Astrocyte of the hippocampus (primary cell): ENCODE results near the gene MIA3.
"Not testable (repeated sequence)": the region's sequence is repeated elsewhere in the genome, so short reads cannot be mapped to it uniquely, and the experiment has no call there.

Experiments used
- DNase-seq: peaks from one replicate; pipeline ENCODE4 v3.0.0; 2011; ENCODE audit warnings: low read depth, low spot score

The MIA3 gene

DNA sequence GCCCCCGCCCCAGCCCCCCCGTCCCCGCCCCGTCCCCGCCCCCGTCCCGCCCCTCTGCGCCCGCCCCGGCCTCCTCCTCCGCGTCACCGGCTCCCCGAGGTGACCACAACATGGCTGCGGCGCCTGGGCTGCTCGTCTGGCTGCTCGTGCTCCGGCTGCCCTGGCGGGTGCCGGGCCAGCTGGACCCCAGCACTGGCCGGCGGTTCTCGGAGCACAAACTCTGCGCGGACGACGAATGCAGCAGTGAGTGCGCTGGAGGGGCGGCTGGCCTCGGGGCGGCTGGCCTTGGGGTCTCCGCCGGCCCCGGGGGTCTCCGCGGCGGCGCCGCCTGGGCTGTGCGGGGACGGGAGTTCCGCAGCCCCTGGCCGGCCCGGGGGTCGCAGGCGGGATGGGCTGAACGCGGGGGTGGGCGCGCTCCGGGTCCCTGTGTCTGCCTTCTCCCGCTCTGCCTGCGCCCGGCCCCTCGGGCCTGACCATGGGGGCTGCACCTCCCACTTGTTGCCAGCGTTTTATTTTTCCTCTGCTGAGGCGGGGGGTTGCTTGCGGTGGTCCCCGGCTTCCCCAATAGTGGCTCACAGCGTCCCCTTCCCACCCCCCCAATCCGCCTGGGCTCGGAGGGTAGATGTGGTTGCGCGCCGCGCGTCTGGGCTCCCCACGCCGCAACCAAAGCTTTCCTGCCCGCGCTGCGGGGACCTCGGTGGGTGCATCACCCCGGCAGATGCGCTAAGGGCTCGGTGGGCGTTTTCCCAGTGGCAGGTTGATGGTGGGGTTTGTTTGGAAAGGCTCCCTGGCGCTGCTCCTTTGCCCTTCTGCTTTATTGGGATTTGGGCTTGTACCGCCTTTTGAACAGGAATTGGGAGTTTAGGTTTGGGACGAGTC lies at the start of gene MIA3:
Gene MIA3, plus strand, starts transcription at position 97 of the 879 bp plus-strand sequence. Its CDS starts 14 bp downstream, at position 111.
- peak; percentile 53 for DNase-seq

GRCh38 chr1:222570837-222571236 lies 47.1 kb upstream of the MIA3 start:
- no peak for DNase-seq

DNA sequence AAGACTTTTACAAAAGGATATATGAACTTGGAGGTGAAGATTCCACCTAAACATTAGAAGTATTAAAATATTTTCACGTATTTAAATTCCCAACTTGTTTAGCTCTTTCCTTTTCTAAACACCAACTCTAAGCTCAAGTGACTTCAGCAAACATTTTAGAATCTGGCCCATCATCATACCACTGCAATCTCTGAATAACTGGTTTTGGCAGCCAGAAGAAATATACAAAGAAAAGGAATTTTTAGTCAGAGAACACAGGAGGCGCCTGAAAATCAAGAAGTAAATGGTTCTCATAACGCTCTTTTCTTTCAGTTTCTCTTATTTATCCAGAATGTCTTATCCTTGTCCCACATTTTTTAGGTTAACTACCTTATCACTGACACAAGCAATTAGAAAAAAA lies 38.6 kb upstream of the MIA3 start:
- no peak for DNase-seq

GRCh38 chr1:222582099-222582774 lies 35.7 kb upstream of the MIA3 start:
- peak; percentile 5 for DNase-seq

- DNase-seq, result no peak
Measured at GRCh38 chr1:222583079-222583478, 34.8 kb upstream of the MIA3 start.

- DNase-seq, result no peak
Measured at GRCh38 chr1:222586842-222587241, 31.1 kb upstream of the MIA3 start.

DNA sequence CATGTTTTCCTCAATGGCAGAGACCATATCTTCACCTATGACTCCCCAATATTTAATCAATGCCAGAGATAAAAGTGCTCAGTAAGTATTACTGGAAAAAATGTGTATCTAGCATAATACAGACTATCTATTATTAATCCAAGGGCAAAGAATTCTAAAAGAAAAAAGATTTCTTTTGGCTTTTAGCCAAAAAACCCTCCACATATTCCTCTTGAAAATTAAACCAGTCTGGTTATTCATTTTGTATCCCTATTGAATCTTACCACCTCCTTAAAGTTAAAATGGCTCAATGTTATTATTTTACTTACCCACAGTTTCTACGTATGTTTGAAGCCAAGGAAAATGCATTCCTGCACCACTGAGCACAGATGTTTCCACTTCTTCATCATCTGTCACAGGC lies 29.8 kb upstream of the MIA3 start:
- no peak for DNase-seq

DNA sequence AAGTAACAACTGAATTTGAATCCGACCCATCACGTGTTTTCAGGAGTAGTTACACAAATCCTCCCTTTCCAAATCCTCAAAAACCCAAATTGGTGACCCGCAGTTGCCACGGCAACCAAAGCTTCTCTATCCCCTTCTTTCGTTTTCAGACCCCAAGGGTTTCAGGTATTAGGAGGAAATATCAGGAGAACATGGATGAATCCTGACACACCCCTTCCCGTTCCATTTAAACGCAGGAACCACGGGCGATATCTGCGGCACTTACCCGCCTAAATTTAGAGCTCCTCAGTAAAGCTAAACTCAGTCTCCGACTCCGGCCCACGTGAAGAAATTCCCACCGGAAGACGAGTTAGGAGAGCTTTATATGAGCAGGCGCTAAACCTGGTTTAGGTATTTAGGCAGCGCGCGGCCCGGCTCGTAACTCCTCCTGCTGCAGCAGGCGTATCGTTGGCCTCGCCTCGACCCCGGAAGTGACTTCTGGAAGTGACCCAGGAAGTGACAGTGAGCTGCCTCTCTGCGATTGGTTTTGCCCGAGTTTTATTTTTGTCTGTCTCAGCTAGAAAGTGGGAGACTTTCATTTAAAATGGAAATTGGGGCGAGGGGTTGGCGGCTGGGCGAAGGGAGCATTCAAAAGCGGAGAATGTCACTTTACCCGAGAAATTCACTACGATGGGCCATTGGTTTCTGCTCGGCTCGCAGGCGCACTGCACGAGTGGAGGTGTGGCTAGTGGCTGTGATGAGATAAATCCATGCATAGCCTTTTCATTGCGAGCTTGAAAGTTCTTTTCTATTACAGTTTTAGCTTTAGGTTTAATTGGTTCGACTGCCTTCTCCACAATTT lies 28.2 kb upstream of the MIA3 start, which contains the start of gene TAF1A:
Gene TAF1A, minus strand, starts transcription at position 472 of the 841 bp plus-strand sequence.
- DNase-seq, result peak; percentile 90

- DNase-seq, result no peak
Measured at GRCh38 chr1:222592171-222592570, 25.7 kb upstream of the MIA3 start.

DNA sequence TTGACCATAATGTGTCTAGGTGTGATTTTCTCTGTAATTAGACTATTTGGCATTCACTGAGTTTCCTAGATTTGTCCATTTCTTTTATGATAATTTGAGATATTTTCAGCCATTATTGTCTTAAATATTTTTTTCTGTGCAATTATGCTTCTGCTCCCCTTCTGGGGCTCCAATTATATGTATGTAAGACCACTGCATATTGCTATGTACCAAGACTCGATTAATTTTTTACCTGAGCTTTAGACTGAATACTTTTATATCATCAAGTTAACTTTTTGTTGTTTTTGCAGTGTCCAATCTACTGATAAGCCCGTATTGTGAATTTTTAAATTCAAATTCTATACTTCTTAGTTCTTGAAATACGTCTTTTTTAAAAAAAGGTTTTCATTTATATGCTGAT lies 23.1 kb upstream of the MIA3 start:
- no peak for DNase-seq

DNA sequence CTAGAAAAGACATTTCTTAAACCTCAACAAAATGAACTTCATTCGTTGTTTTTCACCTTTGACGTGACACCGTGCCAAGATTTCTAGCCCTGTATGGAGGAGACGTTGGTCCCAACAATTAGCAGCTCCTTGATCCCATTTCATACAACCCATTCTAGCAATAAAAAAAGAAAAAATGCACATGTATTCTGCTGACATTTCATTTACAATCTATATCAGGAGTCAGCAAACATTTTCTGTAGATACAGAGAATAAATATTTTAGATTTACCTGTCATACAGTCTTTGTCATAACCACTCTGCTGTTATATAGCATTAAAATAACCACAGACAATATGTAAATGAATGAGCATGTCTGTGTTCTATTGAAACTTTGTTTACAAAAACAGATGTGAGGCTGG lies 21.2 kb upstream of the MIA3 start:
- DNase-seq, result no peak

- DNase-seq, result no peak
Measured at GRCh38 chr1:222600281-222600680, 17.6 kb upstream of the MIA3 start.

DNA sequence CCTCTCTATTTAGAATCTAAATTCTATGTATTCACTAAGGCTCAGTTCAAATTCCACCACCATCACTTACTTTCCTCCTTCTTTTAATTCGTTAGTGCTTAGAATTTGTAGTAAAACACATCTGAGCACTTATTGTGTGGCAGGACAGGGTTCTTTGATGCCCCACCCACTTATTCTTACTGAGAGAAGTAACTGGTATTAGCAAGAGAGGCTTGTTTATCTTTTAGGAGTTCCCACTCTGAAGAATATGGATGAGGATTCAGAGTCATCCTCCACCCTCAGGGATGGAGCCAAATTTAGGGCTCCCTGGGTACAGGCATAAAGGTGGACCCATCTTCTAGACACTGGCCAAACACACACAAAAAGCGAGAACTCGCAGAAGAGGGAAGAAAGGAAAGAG lies 16.6 kb upstream of the MIA3 start:
- DNase-seq, result no peak

GRCh38 chr1:222606757-222607156 lies 11.1 kb upstream of the MIA3 start:
- DNase-seq, result no peak

DNA sequence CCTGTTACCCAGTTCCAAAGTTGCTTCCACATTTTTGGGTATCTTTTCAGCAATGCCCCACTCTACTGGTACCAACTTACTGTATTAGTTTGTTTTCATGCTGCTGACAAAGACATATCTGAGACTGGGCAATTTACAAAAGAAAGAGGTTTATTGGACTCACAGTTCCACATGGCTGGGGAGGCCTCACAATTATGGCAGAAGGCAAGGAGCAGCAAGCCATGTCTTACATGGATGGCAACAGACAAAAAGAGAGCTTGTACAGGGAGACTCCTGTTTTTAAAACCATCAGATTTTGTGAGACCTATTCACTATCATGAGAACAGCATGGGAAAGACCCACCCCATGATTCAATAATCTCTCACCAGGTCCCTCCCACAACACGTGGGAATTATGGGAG lies 8.8 kb upstream of the MIA3 start:
- DNase-seq, result not testable (repeated sequence)

DNA sequence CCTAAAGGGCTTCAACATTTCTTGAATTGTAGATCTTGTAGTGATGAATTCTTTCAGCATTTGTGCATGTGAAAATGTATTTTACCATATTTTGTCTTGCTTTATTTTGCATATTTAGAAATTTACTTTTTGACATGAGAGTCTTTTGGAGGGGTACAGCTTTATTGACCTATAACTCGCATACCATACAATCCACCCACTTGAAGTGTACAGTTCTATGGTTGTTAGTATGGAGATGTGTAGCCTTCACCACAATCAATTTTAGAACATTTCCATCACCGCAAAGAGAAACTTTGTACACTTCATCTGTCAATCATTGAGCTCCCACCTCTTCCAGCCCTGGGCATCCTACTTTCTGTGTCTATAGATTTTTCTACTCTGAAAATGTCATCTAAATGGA lies 7.2 kb upstream of the MIA3 start:
- DNase-seq, result no peak

GRCh38 chr1:222613627-222614026 lies 4.3 kb upstream of the MIA3 start:
- no peak for DNase-seq

DNA sequence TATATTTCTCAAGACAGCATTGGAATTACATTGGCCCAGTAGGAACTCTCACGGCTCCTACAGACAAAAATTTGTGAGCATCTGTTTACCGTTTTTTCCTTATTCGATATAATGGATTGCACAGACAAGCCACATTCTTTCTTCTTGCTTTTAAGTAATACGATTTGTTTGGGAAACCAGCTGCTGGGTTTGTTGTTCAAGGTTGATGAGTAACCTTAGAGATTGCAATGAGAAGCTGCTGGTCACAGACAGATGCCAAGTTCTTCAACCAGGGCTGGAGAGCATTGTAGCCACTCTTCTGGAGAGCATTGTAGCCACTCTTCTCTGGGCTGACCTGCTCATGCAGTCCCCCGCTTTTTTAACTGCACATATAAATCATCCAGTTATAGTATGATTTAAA lies 1.4 kb upstream of the MIA3 start:
- DNase-seq, result peak; percentile 38

DNA sequence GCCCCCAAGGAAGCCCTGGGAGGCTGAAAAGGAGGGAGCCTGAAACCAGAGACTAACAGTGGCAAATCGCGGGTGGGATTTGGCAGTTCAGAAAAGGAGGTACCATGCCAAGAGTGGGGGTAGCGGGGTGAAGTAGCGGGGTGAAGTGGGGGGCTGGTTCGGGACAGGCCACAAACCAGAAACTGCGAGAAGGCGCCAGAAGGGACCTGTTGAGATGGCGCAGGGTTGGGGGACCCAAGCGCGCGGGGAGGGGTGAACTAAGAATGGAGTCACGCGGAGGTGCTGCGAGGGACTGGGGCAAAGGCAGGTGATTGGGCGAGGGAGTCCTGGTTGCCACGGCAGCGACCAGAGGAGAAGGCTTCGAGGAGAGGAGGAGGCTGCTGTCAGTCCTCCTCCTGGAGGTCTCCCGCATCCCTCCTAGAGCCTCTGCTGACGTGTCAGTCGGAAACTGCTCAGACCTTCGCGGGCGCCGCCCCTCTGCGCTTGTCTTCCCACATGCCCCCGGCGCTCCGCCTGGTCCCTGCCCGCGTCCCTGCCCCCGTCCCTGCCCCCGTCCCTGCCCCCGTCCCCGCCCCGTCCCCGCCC lies 438 bp upstream of the MIA3 start:
- DNase-seq, result peak; percentile 98

GRCh38 chr1:222618880-222619596 lies 1.1 kb downstream of the MIA3 start:
- peak; percentile 59 for DNase-seq

DNA sequence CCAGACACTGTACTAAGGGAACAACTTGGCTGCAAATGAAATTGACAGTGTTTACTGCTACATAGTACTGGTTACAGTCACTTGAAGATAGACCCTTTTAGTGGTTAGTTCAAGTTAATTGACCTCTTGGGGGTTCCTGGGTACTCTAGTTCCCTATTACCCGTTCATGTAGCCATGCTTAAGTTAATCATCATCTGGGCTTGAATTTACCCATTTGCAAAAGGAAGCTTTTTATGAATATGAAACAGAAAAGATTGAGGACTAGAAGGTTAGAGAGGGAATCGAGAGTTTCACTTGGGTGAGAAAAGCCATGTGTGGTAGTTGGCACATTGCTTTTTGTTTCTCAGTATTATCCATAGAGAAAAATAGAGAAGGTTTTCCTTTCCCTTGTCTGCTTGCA lies 2.7 kb downstream of the MIA3 start:
- DNase-seq, result no peak
